B cell (primary cell): ENCODE results near the gene ASIC3.

Experiments used
- EZH2 ChIP-seq: IDR thresholded peaks from 2 replicates; pipeline ENCODE4 v1.6.1; 2012; ENCODE audit warnings: borderline replicate concordance, low read depth, mild to moderate bottlenecking, moderate library complexity, low read length; ENCODE audit not compliant: insufficient read depth, poor library complexity, severe bottlenecking
- TF ChIP-seq, protein P1 (sequence below): fragments of 200-600 bp; IDR thresholded peaks from one replicate; pipeline ENCODE4 v1.8.0; 2022; ENCODE audit warnings: antibody characterized with exemption, mild to moderate bottlenecking

DNA sequence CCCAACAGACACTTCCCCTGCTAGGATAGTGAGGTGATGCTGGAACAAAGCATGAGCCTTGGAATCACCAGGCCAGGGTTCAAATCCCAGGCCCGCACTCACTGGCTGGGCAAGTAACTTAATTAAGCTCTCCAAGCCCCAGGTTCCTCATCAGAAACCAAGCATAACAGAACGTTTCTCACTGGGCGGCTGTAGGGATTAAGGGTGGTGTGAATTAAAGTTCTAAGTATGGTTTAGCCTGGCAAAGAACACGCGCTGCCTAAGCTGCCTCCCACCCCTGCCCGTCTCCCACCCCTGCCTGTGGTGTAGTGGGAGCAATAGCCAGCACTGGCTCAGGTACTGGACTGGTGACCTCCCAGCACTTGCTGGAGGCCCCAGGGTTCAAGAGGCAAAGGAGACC, 16.7 kb downstream of the ASIC3 start:
- no peak for TF ChIP-seq EZH2
- TF ChIP-seq, protein P1, sequence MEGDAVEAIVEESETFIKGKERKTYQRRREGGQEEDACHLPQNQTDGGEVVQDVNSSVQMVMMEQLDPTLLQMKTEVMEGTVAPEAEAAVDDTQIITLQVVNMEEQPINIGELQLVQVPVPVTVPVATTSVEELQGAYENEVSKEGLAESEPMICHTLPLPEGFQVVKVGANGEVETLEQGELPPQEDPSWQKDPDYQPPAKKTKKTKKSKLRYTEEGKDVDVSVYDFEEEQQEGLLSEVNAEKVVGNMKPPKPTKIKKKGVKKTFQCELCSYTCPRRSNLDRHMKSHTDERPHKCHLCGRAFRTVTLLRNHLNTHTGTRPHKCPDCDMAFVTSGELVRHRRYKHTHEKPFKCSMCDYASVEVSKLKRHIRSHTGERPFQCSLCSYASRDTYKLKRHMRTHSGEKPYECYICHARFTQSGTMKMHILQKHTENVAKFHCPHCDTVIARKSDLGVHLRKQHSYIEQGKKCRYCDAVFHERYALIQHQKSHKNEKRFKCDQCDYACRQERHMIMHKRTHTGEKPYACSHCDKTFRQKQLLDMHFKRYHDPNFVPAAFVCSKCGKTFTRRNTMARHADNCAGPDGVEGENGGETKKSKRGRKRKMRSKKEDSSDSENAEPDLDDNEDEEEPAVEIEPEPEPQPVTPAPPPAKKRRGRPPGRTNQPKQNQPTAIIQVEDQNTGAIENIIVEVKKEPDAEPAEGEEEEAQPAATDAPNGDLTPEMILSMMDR, result no peak
